Skin epidermis (tissue), 12 donors: ENCODE data around the gene OTOG.

Source experiments
- H3K27ac ChIP-seq, 21 experiments: fragments of 200-600 bp; sonication (generic) in 11 of 21; one replicate each; pipeline ENCODE4 v1.5.0; 2020; ENCODE audit warnings: mild to moderate bottlenecking in 3 of 21, inconsistent platforms in 2 of 21, moderate library complexity in 2 of 21
- H3K4me3 ChIP-seq, 7 experiments: fragments of 200-600 bp; sonication (generic) in 2 of 7; one replicate each; pipeline ENCODE4 v1.5.0; 2020; ENCODE audit warnings: inconsistent platforms in 2 of 7, mild to moderate bottlenecking in 2 of 7, moderate library complexity in 1 of 7

Gene OTOG

DNA sequence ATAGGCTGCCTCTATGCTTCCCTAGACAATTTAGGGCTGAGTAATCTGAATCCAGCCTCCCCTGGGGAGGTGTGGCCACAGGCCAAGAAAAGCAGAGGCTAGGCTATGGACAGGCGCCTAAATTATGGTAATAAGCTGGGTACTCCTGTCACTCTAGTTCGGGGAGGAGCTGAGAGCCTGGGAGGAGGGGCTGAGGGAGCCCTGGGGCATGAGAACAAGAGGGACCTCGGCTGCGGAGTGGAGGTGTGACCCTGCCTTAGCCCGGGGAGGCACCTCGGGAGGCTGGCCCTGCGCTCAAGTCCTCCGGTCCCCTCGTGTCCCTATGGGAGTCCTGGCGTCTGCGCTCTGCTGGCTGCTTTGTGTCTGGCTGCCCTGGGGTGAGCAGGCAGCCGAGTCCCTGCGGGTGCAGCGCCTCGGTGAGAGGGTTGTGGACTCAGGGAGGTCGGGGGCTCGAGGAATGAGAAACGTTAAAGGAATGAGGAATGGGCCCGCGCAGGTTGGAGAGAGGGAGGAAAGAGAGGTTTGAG, at the start of gene OTOG:
Gene OTOG, plus strand, starts transcription at position 209 of the 527 bp plus-strand sequence. Its CDS starts 114 bp downstream, at position 323.
- H3K4me3 ChIP-seq, result no peak within 1 kb of the TSS
- H3K27ac ChIP-seq, result no peak within 1 kb of the TSS

GRCh38 chr11:17498058-17498457, 49.0 kb upstream of the OTOG start:
- Histone ChIP-seq H3K4me3 (no peak overlapping the region), H3K27ac (no peak overlapping the region)

- Histone ChIP-seq H3K4me3 (no peak overlapping the region), H3K27ac (no peak overlapping the region)
Observed at GRCh38 chr11:17498475-17498874, 48.6 kb upstream of the OTOG start.

GRCh38 chr11:17500673-17501072, 46.4 kb upstream of the OTOG start:
- H3K27ac ChIP-seq, result no peak overlapping the region
- no peak overlapping the region for H3K4me3 ChIP-seq

GRCh38 chr11:17502630-17503029, 44.4 kb upstream of the OTOG start:
- H3K4me3 ChIP-seq, result no peak overlapping the region
- H3K27ac ChIP-seq, result no peak overlapping the region

DNA sequence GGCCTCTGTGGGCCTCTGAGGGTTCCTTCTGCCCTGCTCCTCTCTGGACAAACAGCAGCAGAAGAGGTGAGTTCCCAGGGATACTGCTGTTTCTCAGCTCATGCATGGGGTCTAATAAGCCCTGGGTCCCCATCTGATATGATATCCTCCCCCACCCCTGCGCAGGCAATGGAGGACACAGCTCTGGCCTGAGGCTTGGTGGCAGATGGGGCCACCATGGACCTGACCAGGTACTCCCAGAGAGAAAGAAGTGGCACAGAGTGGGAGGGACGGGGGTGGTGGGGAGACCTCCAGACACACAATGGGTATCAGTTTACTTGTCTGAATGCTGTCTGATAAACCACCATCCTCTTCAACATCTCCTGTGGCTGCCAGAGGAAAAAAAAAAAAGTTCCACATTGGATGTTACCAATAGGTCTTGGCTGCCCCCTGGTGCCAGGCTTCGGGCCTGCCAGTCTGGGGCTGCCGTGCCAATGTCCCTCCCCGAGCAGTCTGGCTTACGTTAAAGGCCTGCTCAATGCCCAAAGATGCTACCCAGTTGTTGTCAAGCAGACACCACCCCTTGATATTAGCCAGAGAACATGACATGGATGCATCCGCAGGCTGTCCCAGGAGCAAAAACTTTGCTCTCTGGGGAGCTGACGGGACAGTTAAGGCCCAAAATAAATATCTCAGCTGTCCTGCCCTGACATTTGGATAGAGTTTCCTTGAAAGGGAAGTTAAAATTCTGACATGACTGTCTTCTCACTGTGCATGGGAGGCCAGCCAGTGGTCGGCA, 42.5 kb upstream of the OTOG start:
- H3K27ac ChIP-seq, result no peak overlapping the region

GRCh38 chr11:17505146-17505545, 41.9 kb upstream of the OTOG start:
- no peak overlapping the region for H3K27ac ChIP-seq
- H3K4me3 ChIP-seq, result no peak overlapping the region

More for the DNA sequence above, 42.5 kb upstream of the OTOG start:
- H3K4me3 ChIP-seq, result no peak overlapping the region

- H3K27ac ChIP-seq, result no peak overlapping the region
- H3K4me3 ChIP-seq, result no peak overlapping the region
Observed at GRCh38 chr11:17506314-17506713, 40.7 kb upstream of the OTOG start.

DNA sequence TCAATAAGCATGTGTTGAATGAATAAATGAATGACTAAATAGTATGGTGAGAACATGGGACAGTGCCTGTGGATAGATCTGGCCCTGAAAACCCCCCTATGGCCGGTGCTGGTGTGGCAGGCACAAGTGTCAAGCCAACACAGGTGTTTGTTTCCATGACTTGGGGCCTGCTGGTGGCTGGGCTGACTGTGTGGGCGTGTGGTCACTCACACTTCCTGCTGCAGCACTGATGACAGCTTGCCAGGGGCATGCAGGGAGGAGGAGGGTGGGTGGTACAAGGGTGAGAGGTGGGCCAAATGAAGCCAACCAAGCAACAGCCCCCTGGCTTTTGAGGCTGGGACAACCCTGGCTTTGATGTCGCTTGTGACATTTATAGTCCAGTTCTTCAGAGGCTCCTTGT, 40.1 kb upstream of the OTOG start:
- no peak overlapping the region for H3K4me3 ChIP-seq
- H3K27ac ChIP-seq, result no peak overlapping the region

DNA sequence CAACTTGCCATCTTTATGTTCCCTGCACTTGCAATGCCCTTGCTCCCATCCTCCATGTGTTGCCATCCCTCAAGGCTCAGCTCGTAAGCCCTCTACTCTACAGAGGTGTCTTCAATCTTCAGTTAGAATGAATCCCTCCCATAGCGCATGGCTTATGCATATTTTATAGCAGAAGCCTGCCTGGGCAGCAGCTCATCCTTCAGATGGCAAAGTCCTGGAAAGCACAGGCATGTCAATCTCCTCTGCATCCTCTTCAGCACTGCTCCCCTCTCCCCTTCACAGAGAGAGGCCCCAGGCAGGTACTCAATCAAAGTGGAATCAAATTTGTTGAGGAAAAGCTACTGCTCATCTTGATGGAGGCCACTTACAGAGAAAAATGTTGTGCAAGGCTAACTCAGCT, 39.3 kb upstream of the OTOG start:
- H3K27ac ChIP-seq, result no peak overlapping the region
- H3K4me3 ChIP-seq, result no peak overlapping the region

GRCh38 chr11:17508306-17508705, 38.8 kb upstream of the OTOG start:
- H3K27ac ChIP-seq, result no peak overlapping the region
- H3K4me3 ChIP-seq, result no peak overlapping the region

DNA sequence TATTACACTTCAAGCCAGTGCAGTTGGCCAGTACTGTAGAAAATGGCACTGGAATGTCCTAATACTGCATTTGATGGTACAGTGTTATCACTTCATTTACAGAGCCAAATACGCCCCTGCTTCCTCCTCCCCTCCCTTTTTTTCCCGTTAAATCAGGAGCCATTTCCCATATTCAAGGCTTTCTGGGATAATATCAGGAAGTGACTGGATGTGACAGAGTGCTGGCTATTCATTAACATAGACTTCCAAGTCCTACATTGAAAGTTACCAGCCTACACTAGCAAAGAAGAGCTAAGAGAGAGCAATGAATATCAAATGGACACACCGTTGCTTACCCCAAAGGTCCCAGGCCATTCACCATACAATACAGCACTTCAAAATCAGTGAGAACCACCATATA, 38.3 kb upstream of the OTOG start:
- H3K27ac ChIP-seq, result no peak overlapping the region
- no peak overlapping the region for H3K4me3 ChIP-seq

GRCh38 chr11:17510507-17511206, 36.4 kb upstream of the OTOG start:
- H3K4me3 ChIP-seq, result no peak overlapping the region
- H3K27ac ChIP-seq, result no peak overlapping the region

GRCh38 chr11:17511571-17511970, 35.5 kb upstream of the OTOG start:
- H3K27ac ChIP-seq, result no peak overlapping the region
- H3K4me3 ChIP-seq, result no peak overlapping the region

- H3K27ac ChIP-seq, result no peak overlapping the region
- no peak overlapping the region for H3K4me3 ChIP-seq
Observed at GRCh38 chr11:17512101-17512500, 35.0 kb upstream of the OTOG start.

DNA sequence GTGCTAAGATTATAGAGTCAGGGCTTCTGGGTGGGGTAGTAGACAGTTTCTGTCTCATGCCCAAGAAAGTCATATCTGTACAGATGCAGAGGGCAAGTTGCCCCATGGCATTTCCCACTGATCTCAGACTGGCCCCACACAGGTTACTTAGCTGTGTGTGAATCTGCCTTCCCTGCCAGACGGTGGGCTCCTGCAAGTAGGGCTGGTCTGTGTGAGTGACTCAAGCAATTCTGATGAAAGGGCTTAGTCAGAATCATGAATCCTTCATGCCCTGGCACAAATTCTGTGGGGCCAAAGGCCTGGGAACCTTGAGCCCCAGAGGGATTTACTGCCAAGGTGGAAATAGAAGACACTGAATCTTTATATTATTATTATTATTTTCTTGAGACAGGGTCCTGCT, 33.2 kb upstream of the OTOG start:
- Histone ChIP-seq H3K27ac (no peak overlapping the region), H3K4me3 (no peak overlapping the region)

GRCh38 chr11:17514476-17514875, 32.6 kb upstream of the OTOG start:
- H3K27ac ChIP-seq, result no peak overlapping the region
- no peak overlapping the region for H3K4me3 ChIP-seq

- Histone ChIP-seq H3K4me3 (no peak overlapping the region), H3K27ac (no peak overlapping the region)
Observed at GRCh38 chr11:17515443-17516176, 31.4 kb upstream of the OTOG start.

DNA sequence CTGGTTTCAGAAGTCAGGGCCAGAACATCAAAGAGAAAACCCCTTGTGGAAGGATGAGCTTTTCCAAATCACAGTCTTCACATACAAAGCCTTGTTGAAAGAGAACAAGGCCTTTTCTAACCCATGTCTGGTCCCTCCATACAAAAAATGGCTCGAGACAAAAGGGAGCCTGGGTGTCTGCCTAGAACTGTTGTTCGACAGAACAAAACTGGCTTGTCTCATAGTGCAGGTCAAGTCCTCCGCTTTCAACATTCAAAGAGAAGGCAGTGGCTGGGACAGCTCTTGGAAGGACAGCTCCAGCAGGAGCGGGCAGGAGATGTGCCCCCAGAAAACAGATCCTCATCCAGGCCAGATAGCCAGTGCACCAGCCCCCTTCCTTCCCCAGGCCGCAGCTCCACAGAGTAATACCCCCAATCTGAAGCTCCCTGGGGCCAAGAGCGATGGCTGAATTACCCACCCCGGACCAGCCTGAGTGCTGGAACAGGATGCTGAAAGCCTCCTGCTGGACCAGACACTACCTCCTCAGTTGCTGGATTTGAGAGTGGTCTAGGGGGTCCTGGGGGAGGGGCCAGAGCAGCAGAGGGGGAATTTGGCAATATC, 30.4 kb upstream of the OTOG start:
- Histone ChIP-seq H3K4me3 (no peak overlapping the region), H3K27ac (no peak overlapping the region)

- Histone ChIP-seq H3K4me3 (no peak overlapping the region), H3K27ac (no peak overlapping the region)
Observed at GRCh38 chr11:17517186-17517585, 29.9 kb upstream of the OTOG start.
